ENCODE results near the gene FBXL13. TPM values are rescaled to one million over a fixed set of nuclear protein-coding genes. Genes with fewer than 3 reads are reported as not detected.
"Not testable (repeated sequence)": the region's sequence is repeated elsewhere in the genome, so short reads cannot be mapped to it uniquely, and the experiment has no call there.

Gene FBXL13
- total and polyA plus RNA-seq, 4 donors: 2.2 to 8.9 (median 5.0) TPM

GRCh38 chr7:102981451-102981850, 93.1 kb downstream of the FBXL13 start:
- 100% methylated on average over 1 of the region's 2 CpGs for WGBS (ENCODE audit: insufficient coverage)
- Histone ChIP-seq H3K4me1 (ENCODE audit: control insufficient read depth, insufficient read depth, low read length) (no peaks in the 10 kb centered on the region), H3K9me3 (ENCODE audit: control insufficient read depth, insufficient read depth, low read length) (no peaks in the 10 kb centered on the region), H3K4me3 (ENCODE audit: low read depth, low read length) (no peak overlapping the region), H3K36me3 (ENCODE audit: control insufficient read depth, insufficient read depth, low read length) (no peaks in the 10 kb centered on the region), H3K27me3 (ENCODE audit: control insufficient read depth, insufficient read depth, low read length) (no peaks in the 10 kb centered on the region), H3K27ac (ENCODE audit: low read depth, low read length) (no peak overlapping the region)
- DNase-seq (ENCODE audit: low read depth in 4 of 6, low spot score in 6 of 6): no peak

- Histone ChIP-seq H3K4me1 (ENCODE audit: control insufficient read depth, insufficient read depth, low read length) (no peaks in the 10 kb centered on the region), H3K27ac (ENCODE audit: low read depth, low read length) (no peak overlapping the region), H3K4me3 (ENCODE audit: low read depth, low read length) (no peak overlapping the region), H3K36me3 (ENCODE audit: control insufficient read depth, insufficient read depth, low read length) (no peaks in the 10 kb centered on the region), H3K9me3 (ENCODE audit: control insufficient read depth, insufficient read depth, low read length) (no peaks in the 10 kb centered on the region), H3K27me3 (ENCODE audit: control insufficient read depth, insufficient read depth, low read length) (no peaks in the 10 kb centered on the region)
- no peak for DNase-seq (ENCODE audit: low read depth in 4 of 6, low spot score in 6 of 6)
These were observed 94.9 kb downstream of the FBXL13 start for GRCh38 chr7:102979670-102980069.

- Histone ChIP-seq H3K36me3 (ENCODE audit: control insufficient read depth, insufficient read depth, low read length) (no peaks in the 10 kb centered on the region), H3K9me3 (ENCODE audit: control insufficient read depth, insufficient read depth, low read length) (no peaks in the 10 kb centered on the region), H3K4me3 (ENCODE audit: low read depth, low read length) (no peak overlapping the region), H3K4me1 (ENCODE audit: control insufficient read depth, insufficient read depth, low read length) (no peaks in the 10 kb centered on the region), H3K27me3 (ENCODE audit: control insufficient read depth, insufficient read depth, low read length) (no peaks in the 10 kb centered on the region), H3K27ac (ENCODE audit: low read depth, low read length) (no peak overlapping the region)
- WGBS (ENCODE audit: insufficient coverage): 92% methylated on average over 6 of the region's 6 CpGs
- DNase-seq (ENCODE audit: low read depth in 4 of 6, low spot score in 6 of 6): no peak
These were observed 96.3 kb downstream of the FBXL13 start for GRCh38 chr7:102978284-102978683.

- not testable (repeated sequence) for H3K27me3 ChIP-seq (ENCODE audit: control insufficient read depth, insufficient read depth, low read length); H3K4me1 ChIP-seq (ENCODE audit: control insufficient read depth, insufficient read depth, low read length); DNase-seq (ENCODE audit: low read depth in 4 of 6, low spot score in 6 of 6); H3K4me3 ChIP-seq (ENCODE audit: low read depth, low read length); H3K36me3 ChIP-seq (ENCODE audit: control insufficient read depth, insufficient read depth, low read length); H3K9me3 ChIP-seq (ENCODE audit: control insufficient read depth, insufficient read depth, low read length); H3K27ac ChIP-seq (ENCODE audit: low read depth, low read length)
- no CpG with 5 or more reads among the region's 4 CpGs for WGBS (ENCODE audit: insufficient coverage)
These were observed 97.0 kb downstream of the FBXL13 start for GRCh38 chr7:102977586-102977985.

GRCh38 chr7:102976493-102976892, 98.1 kb downstream of the FBXL13 start:
- Histone ChIP-seq H3K27me3 (ENCODE audit: control insufficient read depth, insufficient read depth, low read length) (no peaks in the 10 kb centered on the region), H3K4me1 (ENCODE audit: control insufficient read depth, insufficient read depth, low read length) (no peaks in the 10 kb centered on the region), H3K9me3 (ENCODE audit: control insufficient read depth, insufficient read depth, low read length) (no peaks in the 10 kb centered on the region), H3K4me3 (ENCODE audit: low read depth, low read length) (no peak overlapping the region), H3K36me3 (ENCODE audit: control insufficient read depth, insufficient read depth, low read length) (no peaks in the 10 kb centered on the region), H3K27ac (ENCODE audit: low read depth, low read length) (no peak overlapping the region)
- DNase-seq (ENCODE audit: low read depth in 4 of 6, low spot score in 6 of 6): no peak
- 88% methylated on average over 8 of the region's 8 CpGs for WGBS (ENCODE audit: insufficient coverage)

GRCh38 chr7:102975854-102976253, 98.7 kb downstream of the FBXL13 start:
- H3K4me1 ChIP-seq (ENCODE audit: control insufficient read depth, insufficient read depth, low read length): no peaks in the 10 kb centered on the region
- H3K27ac ChIP-seq (ENCODE audit: low read depth, low read length): no peak overlapping the region
- H3K36me3 ChIP-seq (ENCODE audit: control insufficient read depth, insufficient read depth, low read length): no peaks in the 10 kb centered on the region
- H3K27me3 ChIP-seq (ENCODE audit: control insufficient read depth, insufficient read depth, low read length): no peaks in the 10 kb centered on the region
- no peaks in the 10 kb centered on the region for H3K9me3 ChIP-seq (ENCODE audit: control insufficient read depth, insufficient read depth, low read length)
- H3K4me3 ChIP-seq (ENCODE audit: low read depth, low read length): no peak overlapping the region
- 80% methylated on average over 5 of the region's 8 CpGs for WGBS (ENCODE audit: insufficient coverage)
- DNase-seq (ENCODE audit: low read depth in 4 of 6, low spot score in 6 of 6): no peak

- Histone ChIP-seq H3K4me1 (ENCODE audit: control insufficient read depth, insufficient read depth, low read length) (no peaks in the 10 kb centered on the region), H3K27me3 (ENCODE audit: control insufficient read depth, insufficient read depth, low read length) (no peaks in the 10 kb centered on the region), H3K4me3 (ENCODE audit: low read depth, low read length) (no peak overlapping the region), H3K9me3 (ENCODE audit: control insufficient read depth, insufficient read depth, low read length) (no peaks in the 10 kb centered on the region), H3K27ac (ENCODE audit: low read depth, low read length) (no peak overlapping the region), H3K36me3 (ENCODE audit: control insufficient read depth, insufficient read depth, low read length) (no peaks in the 10 kb centered on the region)
- 92% methylated on average over 14 of the region's 15 CpGs for WGBS (ENCODE audit: insufficient coverage)
- no peak for DNase-seq (ENCODE audit: low read depth in 4 of 6, low spot score in 6 of 6)
These were observed 100.0 kb downstream of the FBXL13 start for GRCh38 chr7:102974366-102975236.

GRCh38 chr7:102973096-102973802, 101.3 kb downstream of the FBXL13 start:
- Histone ChIP-seq H3K27ac (ENCODE audit: low read depth, low read length) (no peak overlapping the region), H3K4me1 (ENCODE audit: control insufficient read depth, insufficient read depth, low read length) (no peaks in the 10 kb centered on the region), H3K27me3 (ENCODE audit: control insufficient read depth, insufficient read depth, low read length) (no peaks in the 10 kb centered on the region), H3K4me3 (ENCODE audit: low read depth, low read length) (no peak overlapping the region), H3K36me3 (ENCODE audit: control insufficient read depth, insufficient read depth, low read length) (no peaks in the 10 kb centered on the region), H3K9me3 (ENCODE audit: control insufficient read depth, insufficient read depth, low read length) (no peaks in the 10 kb centered on the region)
- no peak for DNase-seq (ENCODE audit: low read depth in 4 of 6, low spot score in 6 of 6)
- 90% methylated on average over 19 of the region's 23 CpGs for WGBS (ENCODE audit: insufficient coverage)

- H3K4me1 ChIP-seq (ENCODE audit: control insufficient read depth, insufficient read depth, low read length): no peaks in the 10 kb centered on the region
- H3K9me3 ChIP-seq (ENCODE audit: control insufficient read depth, insufficient read depth, low read length): no peaks in the 10 kb centered on the region
- H3K27ac ChIP-seq (ENCODE audit: low read depth, low read length): no peak overlapping the region
- no peaks in the 10 kb centered on the region for H3K36me3 ChIP-seq (ENCODE audit: control insufficient read depth, insufficient read depth, low read length)
- H3K4me3 ChIP-seq (ENCODE audit: low read depth, low read length): no peak overlapping the region
- H3K27me3 ChIP-seq (ENCODE audit: control insufficient read depth, insufficient read depth, low read length): no peaks in the 10 kb centered on the region
- no peak for DNase-seq (ENCODE audit: low read depth in 4 of 6, low spot score in 6 of 6)
These were observed 106.8 kb downstream of the FBXL13 start for GRCh38 chr7:102967798-102968197.

GRCh38 chr7:102966465-102966864, 108.1 kb downstream of the FBXL13 start:
- Histone ChIP-seq H3K27me3 (ENCODE audit: control insufficient read depth, insufficient read depth, low read length) (no peaks in the 10 kb centered on the region), H3K4me3 (ENCODE audit: low read depth, low read length) (no peak overlapping the region), H3K27ac (ENCODE audit: low read depth, low read length) (no peak overlapping the region), H3K4me1 (ENCODE audit: control insufficient read depth, insufficient read depth, low read length) (no peaks in the 10 kb centered on the region), H3K9me3 (ENCODE audit: control insufficient read depth, insufficient read depth, low read length) (no peaks in the 10 kb centered on the region), H3K36me3 (ENCODE audit: control insufficient read depth, insufficient read depth, low read length) (no peaks in the 10 kb centered on the region)
- WGBS (ENCODE audit: insufficient coverage): 66% methylated on average over 2 of the region's 2 CpGs
- DNase-seq (ENCODE audit: low read depth in 4 of 6, low spot score in 6 of 6): no peak

All from spinal cord (tissue), 10 donors.